GM10248 (cell line): ENCODE results near the gene MRM1.

Experiments
- CTCF ChIA-PET: fragments of 300-600 bp; sonication (Branson Sonifier 250); formaldehyde crosslinking; extraction: SDS; loops from one replicate; lab custom pipeline; 2021; ENCODE audit warnings: antibody characterized with exemption; lab: Yijun Ruan, JAX
- POLR2A ChIA-PET: fragments of 350-650 bp; sonication (Branson Sonifier 250); formaldehyde crosslinking; extraction: SDS; loops from one replicate; lab custom pipeline; 2020; ENCODE audit warnings: antibody characterized with exemption; lab: Yijun Ruan, JAX
- DNase-seq: peaks from one replicate; pipeline ENCODE4 v3.0.0; 2012; ENCODE audit errors: extremely low spot score
- TF ChIP-seq, protein P1 (sequence below): IDR thresholded peaks from 2 replicates; pipeline ENCODE4 v1.5.1; 2012; ENCODE audit warnings: mild to moderate bottlenecking, low read depth; ENCODE audit errors: extremely low read depth, missing control alignments, control extremely low read depth

Gene MRM1

DNA sequence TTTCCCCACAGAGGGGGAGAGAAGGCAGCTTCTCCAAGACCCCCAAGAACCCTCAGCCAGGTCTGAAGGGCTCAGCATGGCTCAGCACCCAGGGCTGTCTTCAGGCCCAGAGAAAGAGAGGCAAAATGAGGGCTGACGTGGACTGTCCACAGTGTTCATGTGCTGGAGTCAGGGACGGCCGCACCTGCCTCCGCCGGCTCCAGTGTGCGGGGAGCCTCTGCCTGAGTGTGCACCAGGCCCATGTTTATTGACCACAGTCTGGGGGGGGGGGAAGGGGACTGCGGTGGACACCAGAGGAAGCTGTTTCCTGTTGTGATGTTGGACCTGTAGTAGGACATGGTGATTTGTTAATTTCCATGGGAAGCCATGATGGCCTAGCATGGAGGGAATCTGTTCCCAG is 6.9 kb downstream of the MRM1 start:
- DNase-seq: no peak
- TF ChIP-seq, protein P1, sequence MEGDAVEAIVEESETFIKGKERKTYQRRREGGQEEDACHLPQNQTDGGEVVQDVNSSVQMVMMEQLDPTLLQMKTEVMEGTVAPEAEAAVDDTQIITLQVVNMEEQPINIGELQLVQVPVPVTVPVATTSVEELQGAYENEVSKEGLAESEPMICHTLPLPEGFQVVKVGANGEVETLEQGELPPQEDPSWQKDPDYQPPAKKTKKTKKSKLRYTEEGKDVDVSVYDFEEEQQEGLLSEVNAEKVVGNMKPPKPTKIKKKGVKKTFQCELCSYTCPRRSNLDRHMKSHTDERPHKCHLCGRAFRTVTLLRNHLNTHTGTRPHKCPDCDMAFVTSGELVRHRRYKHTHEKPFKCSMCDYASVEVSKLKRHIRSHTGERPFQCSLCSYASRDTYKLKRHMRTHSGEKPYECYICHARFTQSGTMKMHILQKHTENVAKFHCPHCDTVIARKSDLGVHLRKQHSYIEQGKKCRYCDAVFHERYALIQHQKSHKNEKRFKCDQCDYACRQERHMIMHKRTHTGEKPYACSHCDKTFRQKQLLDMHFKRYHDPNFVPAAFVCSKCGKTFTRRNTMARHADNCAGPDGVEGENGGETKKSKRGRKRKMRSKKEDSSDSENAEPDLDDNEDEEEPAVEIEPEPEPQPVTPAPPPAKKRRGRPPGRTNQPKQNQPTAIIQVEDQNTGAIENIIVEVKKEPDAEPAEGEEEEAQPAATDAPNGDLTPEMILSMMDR: no peak
- ChIA-PET CTCF (interaction anchor here (1.2 kb wide), 1 partner anchor 9 kb away, joined by 3 read pairs; no protein-coding TSS in a partner anchor), POLR2A (no interaction called here)

- ChIA-PET CTCF (no interaction called here), POLR2A (no interaction called here)
- TF ChIP-seq, protein P1: peak; percentile 30
- DNase-seq: no peak
Observed at GRCh38 chr17:36608794-36609497, 7.6 kb downstream of the MRM1 start.

DNA sequence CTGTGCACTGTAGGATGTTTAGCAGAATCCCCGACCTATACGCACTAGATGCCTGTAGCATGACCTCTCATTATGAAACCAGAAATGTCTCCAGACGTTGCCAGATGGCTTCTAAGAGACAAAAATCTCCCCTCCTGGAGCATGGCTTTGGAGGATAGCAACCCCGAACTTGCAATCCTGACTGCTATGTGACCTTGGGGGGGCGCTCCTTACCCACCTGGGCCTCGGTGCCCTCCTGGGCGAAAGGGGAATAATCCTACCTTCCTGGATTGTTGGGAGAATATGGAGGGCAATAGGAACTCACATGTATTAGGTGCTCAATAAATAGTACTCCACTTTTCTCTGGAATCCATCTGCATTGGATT is 8.1 kb downstream of the MRM1 start:
- TF ChIP-seq, protein P1: no peak
- ChIA-PET CTCF (interaction anchor here (1.6 kb wide), 1 partner anchor 438 kb away, joined by 5 read pairs; no protein-coding TSS in a partner anchor), POLR2A (no interaction called here)
- DNase-seq: no peak

GRCh38 chr17:36610474-36610873 is 9.1 kb downstream of the MRM1 start:
- ChIA-PET POLR2A (no interaction called here), CTCF (interaction anchor here (1.0 to 2.2 kb wide), 5 partner anchors 8 to 787 kb away, joined by 4 to 19 read pairs (median 5); partner anchors contain the start of gene MRM1)
- DNase-seq: no peak
- TF ChIP-seq, protein P1: no peak

GRCh38 chr17:36611345-36612072 is 10.1 kb downstream of the MRM1 start:
- ChIA-PET CTCF (interaction anchor here (1.1 to 2.2 kb wide), 6 partner anchors 9 to 786 kb away, joined by 3 to 19 read pairs (median 4); partner anchors contain the start of gene MRM1), POLR2A (no interaction called here)
- DNase-seq: no peak
- TF ChIP-seq, protein P1: no peak

GRCh38 chr17:36612323-36612722 is 10.9 kb downstream of the MRM1 start:
- ChIA-PET POLR2A (no interaction called here), CTCF (interaction anchor here (1.6 to 7.2 kb wide), 3 partner anchors 10 to 13 kb away, joined by 3 to 59 read pairs (median 19); partner anchors contain the start of gene MRM1)
- TF ChIP-seq, protein P1: no peak
- DNase-seq: no peak
